LHCN-M2 (cell line): Measurements from ENCODE around the gene ICAM2. TPM values are rescaled to one million over a fixed set of nuclear protein-coding genes. Genes with fewer than 3 reads are reported as not detected.
A peak's percentile ranks its signal among the peaks of the same experiment; 100 is the strongest.
"Not testable (repeated sequence)": the region's sequence is repeated elsewhere in the genome, so short reads cannot be mapped to it uniquely, and the experiment has no call there.

ENCODE experiments used
- DNase-seq: peaks from one replicate; pipeline ENCODE4 v3.0.0-alpha.2; 2012; ENCODE audit warnings: low read depth
- total RNA-seq: library from RNA; depleted of rRNA; stranded (reverse); fragments of >200 nt; gene quantifications from 2 replicates; pipeline ENCODE4 v1.2.3, GENCODE V29; 2014

ICAM2 gene
- total RNA-seq, 1 experiment from 2014 or later: 0.29 TPM

DNA sequence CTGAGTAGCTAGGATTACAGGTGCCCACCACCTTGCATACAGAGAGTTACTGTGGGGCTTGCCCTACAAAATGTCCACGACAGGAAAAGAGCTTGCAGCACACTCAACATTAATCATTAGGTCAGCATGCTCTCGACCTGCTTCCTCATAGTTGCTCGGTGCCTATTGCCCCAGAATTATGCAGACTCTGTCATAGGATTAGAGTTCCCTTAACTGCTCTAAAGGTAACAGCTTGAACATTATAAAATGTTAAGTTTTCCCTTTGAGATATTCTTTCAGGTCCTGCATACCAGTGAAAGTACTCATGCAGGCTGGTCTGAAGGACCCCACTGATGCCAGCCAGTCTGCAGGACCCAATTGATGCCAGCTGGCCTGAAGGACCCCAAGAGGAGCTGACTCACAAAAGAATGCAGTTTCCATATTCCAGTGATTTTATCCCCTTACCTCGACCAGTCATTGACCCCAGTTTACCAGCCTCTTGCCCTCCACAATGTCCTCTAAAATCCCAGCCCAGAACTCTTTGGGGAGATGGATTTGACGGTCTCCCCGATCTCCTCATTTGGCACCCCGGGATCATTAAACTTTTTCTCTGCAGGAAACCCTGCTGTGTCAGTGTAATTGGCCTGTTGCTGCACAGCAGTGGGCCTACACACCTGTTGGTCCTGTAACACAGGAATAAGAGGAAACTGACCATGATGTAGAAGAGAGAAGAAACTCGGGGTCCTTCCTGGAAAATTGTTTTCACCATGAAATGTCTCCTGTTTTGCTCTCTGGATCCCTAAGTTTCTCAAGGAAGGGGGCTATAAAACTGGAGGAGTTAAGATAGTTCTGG, 10.6 kb downstream of the ICAM2 start:
- no peak for DNase-seq

- DNase-seq: no peak
Observed at GRCh38 chr17:64008830-64009229, 11.6 kb downstream of the ICAM2 start.

GRCh38 chr17:64008346-64008745, 12.1 kb downstream of the ICAM2 start:
- DNase-seq: no peak

DNA sequence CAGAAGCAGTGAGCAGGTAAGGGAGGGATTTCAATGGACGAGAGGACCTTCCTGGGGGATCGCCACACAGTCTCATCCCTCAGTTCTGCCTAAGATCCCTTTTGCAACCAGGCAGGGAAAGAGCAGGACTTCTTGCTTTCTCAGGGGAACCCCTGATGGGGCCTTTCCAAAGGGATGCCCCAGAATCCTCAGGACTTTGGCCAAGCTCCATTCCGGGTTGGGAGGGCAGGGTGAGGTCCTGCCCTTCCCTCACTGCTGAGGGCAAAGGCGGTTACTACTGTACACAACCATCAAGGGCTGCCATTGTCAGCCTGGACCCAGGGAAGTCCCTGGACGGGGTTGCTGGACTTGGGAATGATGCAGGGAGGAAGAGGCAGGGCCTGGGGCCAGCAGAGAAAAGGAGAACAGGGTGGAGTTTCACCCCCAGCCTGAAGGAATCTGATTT, 12.6 kb downstream of the ICAM2 start:
- no peak for DNase-seq

- DNase-seq: not testable (repeated sequence)
Observed at GRCh38 chr17:64007089-64007837, 13.2 kb downstream of the ICAM2 start.

DNA sequence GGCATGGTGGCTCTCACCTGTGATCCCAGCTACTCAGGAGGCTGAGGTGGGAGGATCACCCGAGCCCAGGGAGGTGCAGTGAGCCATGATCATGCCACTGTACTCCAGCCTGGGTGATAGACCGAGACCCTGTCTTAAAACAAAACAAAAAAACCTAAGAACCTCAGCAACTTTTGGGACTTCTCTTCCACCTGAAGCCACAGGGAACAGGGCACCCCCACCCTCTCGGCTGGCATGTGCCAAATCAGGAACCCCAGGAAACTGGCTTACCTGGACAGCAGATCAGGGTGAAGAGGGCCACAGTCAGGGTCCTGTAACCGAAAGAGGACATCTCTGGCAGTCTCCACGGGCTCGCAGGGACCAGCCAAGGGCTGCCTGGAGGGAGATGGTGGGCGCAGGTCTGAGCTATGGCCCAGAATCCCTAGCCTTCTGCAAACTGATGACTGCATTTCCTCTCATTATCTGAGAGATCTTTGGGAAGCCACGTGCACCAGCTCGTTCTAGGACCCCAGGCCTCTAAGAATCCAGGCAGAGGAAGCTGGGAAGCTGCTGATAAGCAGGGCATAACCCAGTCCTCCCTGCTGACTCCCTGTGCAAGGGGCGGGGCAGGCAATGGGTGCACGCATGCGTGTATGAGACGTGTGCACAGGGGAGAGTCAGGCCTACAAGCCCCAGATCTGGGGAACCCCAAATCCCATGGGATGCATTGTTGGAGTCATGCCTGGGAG, 13.9 kb downstream of the ICAM2 start:
- DNase-seq: no peak

DNA sequence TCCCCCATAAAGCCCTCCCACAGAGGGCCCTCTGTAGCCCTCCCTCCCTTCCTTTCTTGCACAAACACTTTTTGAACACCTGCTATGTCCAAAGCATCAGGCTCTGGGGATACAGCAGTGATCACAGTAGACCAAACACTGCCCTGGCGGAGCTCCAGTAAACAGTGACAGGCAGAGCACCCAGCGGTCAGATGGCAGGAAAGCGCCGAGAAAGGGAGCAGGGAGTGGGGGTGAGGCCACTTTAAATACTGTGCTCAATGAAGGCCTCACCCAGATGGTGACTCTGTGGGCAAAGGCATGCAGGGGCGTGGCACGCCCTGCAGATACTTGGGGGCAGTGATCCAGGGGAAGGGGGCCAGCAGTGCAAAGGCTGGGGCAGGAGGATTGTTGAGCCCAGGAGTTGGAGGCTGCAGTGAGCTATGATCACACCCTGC, 14.7 kb downstream of the ICAM2 start:
- DNase-seq: peak; percentile 22

- no peak for DNase-seq
Observed at GRCh38 chr17:64004903-64005733, 15.3 kb downstream of the ICAM2 start.

GRCh38 chr17:64004218-64004770, 16.1 kb downstream of the ICAM2 start:
- no peak for DNase-seq

DNA sequence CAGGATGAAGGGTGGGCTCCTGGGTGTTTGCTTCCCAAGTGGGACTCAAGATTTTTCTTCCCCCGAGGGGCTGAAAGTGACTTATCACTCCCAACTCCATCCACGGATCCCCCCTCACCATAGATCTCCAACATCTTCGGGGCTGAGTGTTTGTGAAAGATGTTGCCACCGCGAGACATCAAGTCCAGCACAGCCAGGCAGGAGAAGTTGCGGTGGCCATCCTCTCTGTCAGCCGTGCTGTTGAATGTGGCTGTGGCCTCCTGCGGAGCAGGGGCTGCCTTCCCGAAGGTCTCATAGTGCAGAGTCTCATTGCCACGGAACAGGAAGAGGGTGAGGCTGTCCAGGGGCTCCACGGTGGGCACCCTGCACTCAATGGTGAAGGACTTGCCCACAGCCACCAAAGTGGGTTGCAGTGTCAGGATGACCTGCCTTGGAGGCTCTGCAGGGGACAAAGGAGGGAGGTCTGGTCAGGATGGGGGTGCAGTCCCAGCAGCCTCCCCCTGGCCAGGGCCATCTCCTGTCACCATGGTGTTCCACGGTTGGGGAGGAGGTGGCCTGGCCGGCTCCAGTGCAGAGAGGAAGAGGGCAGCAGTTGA, 16.8 kb downstream of the ICAM2 start:
- no peak for DNase-seq

DNA sequence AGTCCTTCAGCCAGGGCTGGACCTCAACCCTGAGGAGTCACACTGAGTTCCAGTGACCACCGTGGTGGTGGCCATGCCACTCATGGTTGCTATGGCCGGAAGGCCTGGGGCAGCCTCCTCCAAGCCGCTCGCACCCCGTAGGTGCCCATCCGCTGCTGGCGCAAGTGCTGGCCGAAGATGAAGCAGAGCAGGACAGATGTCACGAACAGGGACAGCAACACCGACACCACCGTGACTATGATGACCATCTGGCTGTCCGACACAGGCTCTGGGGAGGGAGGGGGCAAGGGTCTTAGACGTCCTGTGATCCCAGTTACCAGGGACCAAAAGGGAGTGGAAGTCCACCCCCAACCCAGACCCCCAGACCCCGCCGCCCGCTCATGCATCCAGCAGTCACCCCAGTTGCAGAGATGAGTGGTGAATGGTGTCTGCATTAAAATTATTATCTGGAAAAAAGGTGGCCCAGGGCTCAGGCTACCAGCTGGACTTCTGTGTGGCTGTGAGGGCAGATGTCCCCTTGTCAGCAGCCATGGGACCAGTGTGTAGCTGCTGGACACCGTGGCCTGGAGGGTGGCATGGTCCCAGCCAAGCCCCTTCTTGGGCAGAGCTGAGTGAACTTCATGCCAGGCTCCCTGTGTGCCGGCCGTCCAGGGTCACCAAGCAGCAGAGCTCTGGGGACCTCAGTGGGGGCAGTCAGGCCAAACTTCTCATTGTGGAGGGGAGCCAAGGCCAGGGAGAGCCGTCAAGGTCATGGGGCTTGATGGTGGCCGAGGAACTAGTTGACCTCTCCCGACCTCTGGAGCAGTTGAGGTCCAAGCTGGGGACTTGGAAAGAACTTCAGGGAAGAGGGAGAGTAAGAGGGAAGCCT, 17.5 kb downstream of the ICAM2 start:
- DNase-seq: no peak

DNA sequence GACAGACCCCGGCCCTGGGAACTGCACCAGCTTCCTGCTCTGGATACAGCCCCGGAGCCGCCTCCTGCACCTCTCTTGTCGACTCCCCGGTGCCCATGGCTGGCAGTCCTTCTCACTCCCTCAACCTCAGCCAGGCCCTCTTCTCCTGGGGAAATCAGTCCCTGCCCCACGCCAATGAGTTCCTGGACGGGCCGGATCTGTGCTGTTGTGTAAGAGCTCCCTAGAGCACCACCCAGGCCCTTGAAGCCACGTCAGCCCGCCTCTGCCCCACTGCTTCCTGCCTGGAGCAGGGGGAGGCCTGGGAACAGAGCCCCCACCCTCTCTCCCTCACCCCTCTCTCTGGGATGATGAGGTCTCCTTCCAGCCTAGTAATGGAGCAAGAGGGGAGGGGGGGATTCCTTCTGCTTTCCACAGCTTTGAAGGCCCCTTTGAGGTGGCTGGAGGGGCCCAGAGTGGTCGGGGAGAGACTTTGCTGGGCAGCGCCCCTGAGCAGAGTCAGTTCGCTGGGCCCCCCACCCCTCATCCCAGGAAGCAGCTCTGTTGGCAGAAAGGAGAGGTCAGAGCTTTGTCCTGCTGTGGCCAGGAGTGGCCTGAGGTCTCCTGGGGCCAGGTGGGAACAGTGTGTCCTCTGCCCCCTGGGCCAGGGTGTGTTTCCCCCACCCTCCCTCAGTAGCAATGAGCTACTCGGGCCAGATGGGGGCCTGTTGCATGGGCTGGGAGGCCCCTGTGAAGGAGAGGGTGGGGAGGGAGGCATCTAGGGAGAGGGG, 18.5 kb downstream of the ICAM2 start:
- no peak for DNase-seq

DNA sequence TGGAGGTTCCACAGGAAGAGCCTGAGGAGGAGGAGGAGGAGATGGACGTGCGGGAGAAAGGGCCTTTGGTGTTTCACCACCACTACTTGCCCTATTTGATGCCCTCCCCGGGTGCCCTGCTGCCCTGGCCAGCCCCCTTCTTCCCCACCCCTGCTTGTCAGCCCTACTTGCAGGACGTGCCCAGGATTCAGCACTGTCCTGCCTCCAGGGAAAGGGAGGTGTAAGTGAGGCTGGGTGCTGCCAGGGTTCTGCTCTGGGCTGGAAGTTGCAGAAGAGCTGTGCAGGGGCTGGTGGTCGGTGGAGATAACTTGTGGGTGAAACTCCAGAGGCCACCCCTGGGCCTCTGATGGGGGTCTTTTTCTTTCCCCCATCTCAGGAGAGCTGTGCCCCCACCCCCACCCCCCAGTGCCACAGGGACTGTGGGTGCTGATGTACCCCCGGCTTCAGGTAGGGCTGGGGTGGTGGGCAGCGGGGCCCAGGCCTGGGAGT, 19.3 kb downstream of the ICAM2 start:
- no peak for DNase-seq

- no peak for DNase-seq
Observed at GRCh38 chr17:63999680-64000531, 20.5 kb downstream of the ICAM2 start.

- no peak for DNase-seq
Observed at GRCh38 chr17:63998721-63999679, 21.4 kb downstream of the ICAM2 start.

DNA sequence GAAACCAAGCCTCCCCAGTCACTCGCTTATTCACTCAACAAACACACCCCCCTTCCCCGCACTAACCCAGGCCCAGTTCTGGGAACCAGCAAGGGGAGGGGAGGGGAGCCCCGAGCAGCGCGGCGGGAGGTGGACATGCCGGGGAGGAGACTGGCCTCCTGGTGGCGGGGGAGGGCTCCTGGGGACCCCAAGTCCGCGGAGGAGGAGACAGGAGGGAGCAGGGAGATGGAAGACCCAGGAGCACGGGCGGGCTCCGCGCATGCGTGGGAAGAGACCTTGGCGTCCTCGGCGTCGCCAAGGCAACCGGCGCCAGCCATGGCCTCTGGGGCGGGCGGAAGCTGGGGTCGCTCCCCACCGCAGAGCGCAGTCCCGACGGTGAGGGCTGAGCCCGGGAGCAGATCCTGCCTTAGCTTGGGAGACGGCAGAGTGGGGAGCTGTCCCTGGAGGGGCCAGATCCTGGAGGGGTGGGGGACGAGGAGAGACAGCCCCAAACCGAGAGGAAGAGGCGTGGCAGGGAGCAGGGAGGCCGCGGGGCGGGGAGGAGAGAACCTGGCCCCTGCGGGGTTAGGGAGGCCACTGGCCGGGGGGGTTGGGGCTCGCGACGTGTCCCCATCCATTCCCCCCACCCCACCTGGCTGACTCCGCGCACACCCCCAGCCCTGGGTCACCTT, 22.2 kb downstream of the ICAM2 start, which contains the start of gene PRR29:
PRR29 (plus strand) TSS at position 302 of the 671 bp plus-strand sequence; CDS start at position 316, 14 bp downstream.
- DNase-seq: peak; percentile 42
